HepG2 (cell line): ENCODE measurements around the gene TCF7L2. TPM values are rescaled to one million over a fixed set of nuclear protein-coding genes. Genes with fewer than 3 reads are reported as not detected.

ENCODE experiments used
- AKAP8 ChIP-seq: sonication (generic); formaldehyde crosslinking; IDR thresholded peaks from 2 replicates; pipeline ENCODE4 v1.5.1; 2020; ENCODE audit warnings: mild to moderate bottlenecking, missing genetic modification reagents
- CENPT ChIP-seq: sonication (generic); formaldehyde crosslinking; IDR thresholded peaks from 2 replicates; pipeline ENCODE4 v1.8.0; 2022; ENCODE audit warnings: low read depth, mild to moderate bottlenecking, moderate library complexity, missing genetic modification reagents
- CENPX ChIP-seq: sonication (generic); formaldehyde crosslinking; IDR thresholded peaks from 2 replicates; pipeline ENCODE4 v1.9.0; 2021; ENCODE audit warnings: mild to moderate bottlenecking, missing genetic modification reagents, moderate library complexity
- CTCF ChIP-seq: sonication (generic); formaldehyde crosslinking; IDR thresholded peaks from 2 replicates; pipeline ENCODE4 v1.5.0; 2020; ENCODE audit warnings: mild to moderate bottlenecking, missing genetic modification reagents, moderate library complexity
- ETV6 ChIP-seq: sonication (generic); formaldehyde crosslinking; conservative IDR thresholded peaks from 2 replicates; pipeline ENCODE4 v1.4.0; 2020; ENCODE audit warnings: missing genetic modification reagents
- FOXK2 ChIP-seq: fragments of 450-650 bp; IDR thresholded peaks from 2 replicates; pipeline ENCODE4 v1.6.1; 2016
- GZF1 ChIP-seq: sonication (generic); formaldehyde crosslinking; IDR thresholded peaks from 2 replicates; pipeline ENCODE4 v1.5.1; 2020; ENCODE audit warnings: mild to moderate bottlenecking, missing genetic modification reagents
- KMT2B ChIP-seq: IDR thresholded peaks from 2 replicates; pipeline ENCODE4 v1.6.1; 2016; ENCODE audit warnings: missing genetic modification reagents, missing compliant biosample characterization
- MTERF4 ChIP-seq: sonication (generic); formaldehyde crosslinking; IDR thresholded peaks from 2 replicates; pipeline ENCODE4 v1.8.0; 2023; ENCODE audit warnings: mild to moderate bottlenecking, missing genetic modification reagents
- NFAT5 ChIP-seq: sonication (generic); formaldehyde crosslinking; IDR thresholded peaks from 2 replicates; pipeline ENCODE4 v1.4.0; 2020; ENCODE audit warnings: missing genetic modification reagents
- NRL ChIP-seq: sonication (generic); formaldehyde crosslinking; IDR thresholded peaks from 2 replicates; pipeline ENCODE4 v1.5.0; 2020; ENCODE audit warnings: missing genetic modification reagents, mild to moderate bottlenecking, moderate library complexity, borderline replicate concordance
- PAWR ChIP-seq: sonication (generic); formaldehyde crosslinking; IDR thresholded peaks from 2 replicates; pipeline ENCODE4 v1.4.0; 2020; ENCODE audit warnings: missing genetic modification reagents, mild to moderate bottlenecking, borderline replicate concordance
- SUZ12 ChIP-seq: fragments of 150-350 bp; IDR thresholded peaks from 2 replicates; pipeline ENCODE4 v1.6.1; 2014; ENCODE audit warnings: low read depth, low read length
- YY1 ChIP-seq: IDR thresholded peaks from 2 replicates; pipeline ENCODE4 v1.6.1; 2011; ENCODE audit warnings: low read length, low read depth, moderate library complexity, mild to moderate bottlenecking; ENCODE audit not compliant: insufficient read depth, insufficient replicate concordance
- ZBTB7A ChIP-seq: sonication (generic); formaldehyde crosslinking; IDR thresholded peaks from 2 replicates; pipeline ENCODE4 v1.8.0; 2022; ENCODE audit warnings: mild to moderate bottlenecking, missing genetic modification reagents
- ZFX ChIP-seq: sonication (generic); formaldehyde crosslinking; IDR thresholded peaks from 2 replicates; pipeline ENCODE4 v1.4.0; 2020; ENCODE audit warnings: mild to moderate bottlenecking, low read depth, missing genetic modification reagents, moderate library complexity
- ZNF253 ChIP-seq: sonication (generic); formaldehyde crosslinking; IDR thresholded peaks from 2 replicates; pipeline ENCODE4 v1.8.0; 2022; ENCODE audit warnings: mild to moderate bottlenecking, missing genetic modification reagents, borderline replicate concordance
- ZNF362 ChIP-seq: sonication (generic); formaldehyde crosslinking; IDR thresholded peaks from 2 replicates; pipeline ENCODE4 v1.4.0; 2020; ENCODE audit warnings: missing genetic modification reagents, mild to moderate bottlenecking, borderline replicate concordance
- ZNF547 ChIP-seq: sonication (generic); formaldehyde crosslinking; IDR thresholded peaks from 2 replicates; pipeline ENCODE4 v1.5.1; 2020; ENCODE audit warnings: mild to moderate bottlenecking, missing genetic modification reagents
- ZSCAN31 ChIP-seq: sonication (generic); formaldehyde crosslinking; IDR thresholded peaks from 2 replicates; pipeline ENCODE4 v1.5.0; 2020; ENCODE audit warnings: low read depth, mild to moderate bottlenecking, missing genetic modification reagents
- polyA plus RNA-seq, 8 experiments: library from polyadenylated mRNA; depleted of rRNA in 3 of 8; stranded (reverse) in 7 of 8; unstranded in 1 of 8; fragments of >200 nt; fragmentation: Illumina TruSeq in 4 of 8; extraction: Trizol in 4 of 8; gene quantifications; 2 replicates each; pipeline versions ENCODE4 v1.2.1 to v1.2.3, GENCODE V29; 2011 to 2016; ENCODE audit warnings: low read depth in 4 of 8, missing spikeins in 1 of 8, mixed read lengths in 1 of 8; ENCODE audit not compliant: insufficient read depth in 1 of 8
- total RNA-seq, 5 experiments: library from RNA; depleted of rRNA; stranded (reverse); fragments of >200 nt; fragmentation: Illumina TruSeq; extraction: Trizol; gene quantifications; 2 replicates each; pipeline ENCODE4 v1.2.3, GENCODE V29; 2016; ENCODE audit warnings: low read depth in 1 of 5

Gene TCF7L2
- total and polyA plus RNA-seq, 2 of the 13 experiments (the other 11 are each of a cell fraction or from before 2014, with no cell fraction given), result 3.9 to 13.7 TPM

GRCh38 chr10:112915590-112916572 is 34.2 kb upstream of the TCF7L2 start (continued):
- TF ChIP-seq ZNF547 (CRISPR knock-in tag), result no peak
- TF ChIP-seq AKAP8 (CRISPR knock-in tag), result no peak
- TF ChIP-seq NFAT5, result no peak
- no peak for TF ChIP-seq PAWR
- TF ChIP-seq CENPT (CRISPR knock-in tag), result no peak
- no peak for TF ChIP-seq MTERF4 (CRISPR knock-in tag)
- no peak for TF ChIP-seq SUZ12
- no peak for TF ChIP-seq ETV6 (CRISPR knock-in tag)
- TF ChIP-seq ZNF253 (CRISPR knock-in tag), result no peak
- TF ChIP-seq CENPX, result no peak
- TF ChIP-seq CTCF (CRISPR knock-in tag), result no peak
- TF ChIP-seq FOXK2, result no peak
- no peak for TF ChIP-seq NRL
- TF ChIP-seq ZBTB7A (CRISPR knock-in tag), result no peak
- TF ChIP-seq ZSCAN31, result peak; percentile 23; the same call in 1 of the 2 replicates
- no peak for TF ChIP-seq KMT2B
- TF ChIP-seq YY1, result peak; percentile 22
- TF ChIP-seq ZNF362 (CRISPR knock-in tag), result peak; percentile 16; the same call in 1 of the 2 replicates
- TF ChIP-seq ZFX (CRISPR knock-in tag), result peak; percentile 36; the same call in 1 of the 2 replicates
- TF ChIP-seq GZF1 (CRISPR knock-in tag), result no peak
